GM12892 (cell line): ENCODE results near the gene TOMM22.

Experiments used
- POLR2A ChIP-seq: IDR thresholded peaks from 2 replicates; pipeline ENCODE4 v1.6.1; 2011; ENCODE audit warnings: low read depth, low read length, control low read depth
- POLR2AphosphoS5 ChIP-seq: IDR thresholded peaks from 2 replicates; pipeline ENCODE4 v1.6.1; 2011; ENCODE audit warnings: low read depth, low read length, control low read depth
- TAF1 ChIP-seq: IDR thresholded peaks from 2 replicates; pipeline ENCODE4 v1.6.1; 2011; ENCODE audit warnings: low read depth, mild to moderate bottlenecking, control low read depth, low read length, borderline replicate concordance

GRCh38 chr22:38700789-38701628, 19.3 kb downstream of the TOMM22 start, which contains the start of gene JOSD1:
- TF ChIP-seq POLR2AphosphoS5 (peak; percentile 80), POLR2A (peak; percentile 85), TAF1 (peak; percentile 51)
